Measurements from ENCODE around the gene SHD.

DNA sequence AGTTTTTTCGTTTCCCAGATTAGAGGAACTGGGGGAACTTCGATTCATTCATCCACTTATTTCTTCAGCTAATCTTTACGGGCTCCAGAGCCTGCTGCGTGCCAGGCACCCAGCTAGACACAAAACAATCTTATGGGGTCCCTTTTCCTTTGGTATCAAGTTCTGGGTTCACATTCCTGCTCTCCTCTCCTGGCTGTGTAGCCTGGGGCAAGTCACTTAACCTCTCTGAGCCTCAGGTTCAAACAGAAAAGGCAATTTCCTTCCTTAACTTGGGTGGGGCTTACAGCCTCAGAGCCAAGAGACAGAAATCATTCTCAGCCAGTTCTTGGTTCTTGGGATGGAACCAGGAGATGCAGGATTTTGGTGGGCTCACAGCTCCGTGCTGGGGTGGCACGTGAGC lies 5.9 kb downstream of the SHD start:
- TF ChIP-seq, protein P1, sequence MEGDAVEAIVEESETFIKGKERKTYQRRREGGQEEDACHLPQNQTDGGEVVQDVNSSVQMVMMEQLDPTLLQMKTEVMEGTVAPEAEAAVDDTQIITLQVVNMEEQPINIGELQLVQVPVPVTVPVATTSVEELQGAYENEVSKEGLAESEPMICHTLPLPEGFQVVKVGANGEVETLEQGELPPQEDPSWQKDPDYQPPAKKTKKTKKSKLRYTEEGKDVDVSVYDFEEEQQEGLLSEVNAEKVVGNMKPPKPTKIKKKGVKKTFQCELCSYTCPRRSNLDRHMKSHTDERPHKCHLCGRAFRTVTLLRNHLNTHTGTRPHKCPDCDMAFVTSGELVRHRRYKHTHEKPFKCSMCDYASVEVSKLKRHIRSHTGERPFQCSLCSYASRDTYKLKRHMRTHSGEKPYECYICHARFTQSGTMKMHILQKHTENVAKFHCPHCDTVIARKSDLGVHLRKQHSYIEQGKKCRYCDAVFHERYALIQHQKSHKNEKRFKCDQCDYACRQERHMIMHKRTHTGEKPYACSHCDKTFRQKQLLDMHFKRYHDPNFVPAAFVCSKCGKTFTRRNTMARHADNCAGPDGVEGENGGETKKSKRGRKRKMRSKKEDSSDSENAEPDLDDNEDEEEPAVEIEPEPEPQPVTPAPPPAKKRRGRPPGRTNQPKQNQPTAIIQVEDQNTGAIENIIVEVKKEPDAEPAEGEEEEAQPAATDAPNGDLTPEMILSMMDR (IDR thresholded peaks at IDR 0.05; ENCODE audit: extremely low read depth in 1 of 2, insufficient read depth in 1 of 2, low read depth in 1 of 2, low read length in 2 of 2): no peak
- TF ChIP-seq JUN (IDR thresholded peaks at IDR 0.05; ENCODE audit: borderline replicate concordance, insufficient read depth, insufficient read length, low read depth) (no peak), FOS (IDR thresholded peaks at IDR 0.05; ENCODE audit: borderline replicate concordance, insufficient read depth, low read length) (no peak), POLR2AphosphoS5 (IDR thresholded peaks at IDR 0.05; ENCODE audit: insufficient read depth, low read depth, low read length) (no peak), EZH2 (IDR thresholded peaks at IDR 0.05; ENCODE audit: borderline replicate concordance, low read depth, low read length, severe bottlenecking) (no peak)
- TF ChIP-seq, protein P2, sequence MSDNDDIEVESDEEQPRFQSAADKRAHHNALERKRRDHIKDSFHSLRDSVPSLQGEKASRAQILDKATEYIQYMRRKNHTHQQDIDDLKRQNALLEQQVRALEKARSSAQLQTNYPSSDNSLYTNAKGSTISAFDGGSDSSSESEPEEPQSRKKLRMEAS (IDR thresholded peaks at IDR 0.05; ENCODE audit: insufficient read depth, insufficient read length): no peak
